Measurements from ENCODE around the gene LIPG. TPM values are rescaled to one million over a fixed set of nuclear protein-coding genes. Genes with fewer than 3 reads are reported as not detected.

Gene LIPG
- total RNA-seq, 5 donors from 2014 or later (not counting 1 experiment from before 2014, with no cell fraction given), result 0.22 to 0.76 (median 0.26) TPM; not detected in 2

Other genes with a start within 250 kb of the LIPG start
- gene DYM, start 101.4 kb upstream of the LIPG start, total RNA-seq, result 10 to 100 TPM; 57.5 to 76.8 (median 61.6) TPM
- 10 to 100 TPM; 26.0 to 45.2 (median 40.2) TPM for gene C18orf32, start 74.8 kb upstream of the LIPG start, total RNA-seq
- 1,000 to 10,000 TPM; 2,227 to 2,547 (median 2,295) TPM for gene RPL17, start 69.6 kb upstream of the LIPG start, total RNA-seq

Data from T-cell (primary cell).